IMR-90 (cell line): ENCODE results near the gene IFNA4. TPM values are rescaled to one million over a fixed set of nuclear protein-coding genes. Genes with fewer than 3 reads are reported as not detected.

Experiments used
- ATAC-seq: fragments of 200-7000 bp; cut with Tn5 transposase; 2 replicates; pipeline ENCODE4 v1.9.1; 2020; ENCODE audit warnings: low read depth, mild to moderate bottlenecking, moderate library complexity
- BruUV-seq: library from RNA; stranded (reverse); fragments of 400-500 nt; replicated peaks from 2 replicates; lab custom pipeline; 2021; lab: Mats Ljungman, UMichigan
- CTCF ChIA-PET: fragments of 300-600 bp; formaldehyde crosslinking; extraction: SDS; loops from one replicate; lab custom pipeline; 2021; ENCODE audit warnings: antibody characterized with exemption; lab: Yijun Ruan, JAX
- POLR2A ChIA-PET: fragments of 300-600 bp; sonication (Branson Sonifier 250); formaldehyde crosslinking; loops from one replicate; lab custom pipeline; 2022; ENCODE audit warnings: antibody characterized with exemption; ENCODE audit not compliant: unreplicated experiment; lab: Charles Lee
- DNase-seq: peaks from one replicate; pipeline ENCODE4 v3.0.0; 2013
- H2AFZ ChIP-seq: replicated peaks from 2 replicates; pipeline ENCODE3; 2013; ENCODE audit warnings: low read length, mild to moderate bottlenecking; ENCODE audit not compliant: poor library complexity
- H2AK5ac ChIP-seq: 2 replicates; pipeline ENCODE4 v1.6.1; 2013; ENCODE audit warnings: low read depth, low read length, inconsistent platforms
- H2AK9ac ChIP-seq: replicated peaks from 2 replicates; pipeline ENCODE3; 2013; ENCODE audit warnings: mild to moderate bottlenecking, low read depth, low read length, moderate library complexity; ENCODE audit not compliant: poor library complexity
- H2BK120ac ChIP-seq: 2 replicates; pipeline ENCODE4 v1.6.1; 2013; ENCODE audit warnings: low read depth, low read length, inconsistent platforms
- H2BK15ac ChIP-seq: 3 replicates; pipeline ENCODE4 v1.6.1; 2013; ENCODE audit warnings: low read depth, low read length, inconsistent platforms
- H2BK20ac ChIP-seq: 2 replicates; pipeline ENCODE4 v1.6.1; 2013; ENCODE audit warnings: low read depth, mild to moderate bottlenecking, inconsistent platforms, low read length, moderate library complexity
- H2BK5ac ChIP-seq: 2 replicates; pipeline ENCODE4 v1.6.1; 2013; ENCODE audit warnings: mild to moderate bottlenecking, low read depth, low read length, inconsistent platforms; ENCODE audit not compliant: poor library complexity, severe bottlenecking
- H3K14ac ChIP-seq: replicated peaks from 2 replicates; pipeline ENCODE4 v1.6.1; 2013; ENCODE audit warnings: low read depth, low read length, inconsistent platforms
- H3K18ac ChIP-seq: 2 replicates; pipeline ENCODE4 v1.6.1; 2013; ENCODE audit warnings: low read depth, low read length, control low read depth
- H3K23ac ChIP-seq: 2 replicates; pipeline ENCODE4 v1.6.1; 2013; ENCODE audit warnings: low read depth, low read length, inconsistent platforms
- H3K27ac ChIP-seq: 2 replicates; pipeline ENCODE4 v1.5.1; 2013; ENCODE audit warnings: mild to moderate bottlenecking, control low read depth, low read length; ENCODE audit not compliant: insufficient read depth
- H3K27me3 ChIP-seq: 2 replicates; pipeline ENCODE4 v1.6.1; 2013; ENCODE audit warnings: low read length; ENCODE audit not compliant: control insufficient read depth, insufficient read depth
- H3K36me3 ChIP-seq: 2 replicates; pipeline ENCODE4 v1.6.1; 2013; ENCODE audit warnings: low read length, mixed read lengths; ENCODE audit not compliant: control insufficient read depth, insufficient read depth
- H3K4ac ChIP-seq: 2 replicates; pipeline ENCODE4 v1.6.1; 2013; ENCODE audit warnings: low read depth, low read length, inconsistent platforms
- H3K4me1 ChIP-seq: 2 replicates; pipeline ENCODE4 v1.6.1; 2013; ENCODE audit warnings: low read length, mixed read lengths; ENCODE audit not compliant: control insufficient read depth, insufficient read depth
- H3K4me2 ChIP-seq: 2 replicates; pipeline ENCODE4 v1.6.1; 2013; ENCODE audit warnings: low read depth, mild to moderate bottlenecking, control low read depth, low read length, moderate library complexity
- H3K4me3 ChIP-seq: 2 replicates; pipeline ENCODE4 v1.5.1; 2013; ENCODE audit warnings: low read depth, mild to moderate bottlenecking, control low read depth, low read length, moderate library complexity; ENCODE audit not compliant: insufficient read depth
- H3K56ac ChIP-seq: 2 replicates; pipeline ENCODE4 v1.6.1; 2013; ENCODE audit warnings: low read length, inconsistent platforms; ENCODE audit not compliant: insufficient read depth; ENCODE audit errors: extremely low read depth
- H3K79me1 ChIP-seq, 2 experiments: 2 replicates each; pipeline ENCODE4 v1.6.1; 2013; ENCODE audit warnings: low read length in 2 of 2, inconsistent platforms in 1 of 2, low read depth in 1 of 2
- H3K9ac ChIP-seq: 2 replicates; pipeline ENCODE4 v1.6.1; 2013; ENCODE audit warnings: low read depth, low read length, control low read depth
- H3K9me1 ChIP-seq: 2 replicates; pipeline ENCODE4 v1.6.1; 2013; ENCODE audit warnings: low read length, inconsistent platforms; ENCODE audit not compliant: insufficient read depth
- H3K9me3 ChIP-seq: 2 replicates; pipeline ENCODE4 v1.6.1; 2013; ENCODE audit warnings: low read length; ENCODE audit not compliant: control insufficient read depth, insufficient read depth
- H4K20me1 ChIP-seq: 2 replicates; pipeline ENCODE4 v1.6.1; 2013; ENCODE audit warnings: low read length, inconsistent platforms; ENCODE audit not compliant: insufficient read depth
- H4K5ac ChIP-seq: 2 replicates; pipeline ENCODE4 v1.6.1; 2013; ENCODE audit warnings: mild to moderate bottlenecking, low read depth, low read length, control low read depth
- H4K8ac ChIP-seq, 2 experiments: 2 replicates each; pipeline ENCODE4 v1.6.1; 2013; ENCODE audit warnings: low read depth in 2 of 2, low read length in 2 of 2, control low read depth in 1 of 2, inconsistent platforms in 1 of 2
- H4K91ac ChIP-seq: 2 replicates; pipeline ENCODE4 v1.6.1; 2013; ENCODE audit warnings: low read depth, low read length, inconsistent platforms; ENCODE audit not compliant: insufficient read depth
- MAFK ChIP-seq: IDR thresholded peaks from 2 replicates; pipeline ENCODE4 v1.6.1; 2012; ENCODE audit warnings: low read depth, low read length, improper control_type of control experiment
- WGBS, 2 experiments: methylation state at CpG; one replicate each; pipeline versions ENCODE4 v1.1.5 to v1.1.7; 2013; ENCODE audit warnings: missing lambda C conversion rate in 2 of 2; ENCODE audit not compliant: insufficient read length in 1 of 2; ENCODE audit errors: extremely low coverage in 2 of 2; 5-methylcytosine and 5-hydroxymethylcytosine counted together
- dilution Hi-C: fragments of 300-500 bp; cut with HindIII; formaldehyde crosslinking; loops from one replicate; pipeline ENCODE4 v1.14.3; 2018; ENCODE audit warnings: low sequenced_read_pairs; ENCODE audit not compliant: unreplicated experiment
- in situ Hi-C: fragments of 300-500 bp; cut with MboI; formaldehyde crosslinking; loops from 3 replicates; pipeline ENCODE4 v1.14.3; 2019; ENCODE audit warnings: low sequenced_read_pairs, inconsistent platforms, mixed read lengths
- intact Hi-C: fragments of 100-400 bp; cut with micrococcal nuclease; formaldehyde crosslinking; loops from 2 replicates; pipeline ENCODE4 v1.10.0; 2022
- microRNA-seq, 2 experiments: library from miRNA; stranded (forward) in 1 of 2; unstranded in 1 of 2; fragments of 10-50 nt in 1 of 2; fragments of <30 nt in 1 of 2; gene quantifications in 1 of 2; microRNA quantifications in 1 of 2; one replicate each; pipeline versions ENCODE3 to v1.1.0; 2013 to 2020; ENCODE audit not compliant: insufficient read depth in 1 of 2, insufficient read length in 1 of 2, unreplicated experiment in 1 of 2
- polyA plus RNA-seq, 3 experiments: library from polyadenylated mRNA; depleted of rRNA; stranded (reverse); fragments of >200 nt; gene quantifications; 2 replicates each; pipeline ENCODE4 v1.2.3, GENCODE V29; 2012; ENCODE audit warnings: low replicate concordance in 1 of 3
- small RNA-seq, 5 experiments: library from RNA; depleted of rRNA; stranded (forward); fragments of <200 nt; gene quantifications; one replicate each; pipeline ENCODE3, GENCODE V24; 2012
- total RNA-seq: library from RNA; depleted of rRNA; stranded (reverse); fragments of >200 nt; gene quantifications from 2 replicates; pipeline ENCODE4 v1.2.3, GENCODE V29; 2012; rRNA removed
- TF ChIP-seq, protein P1 (sequence below): fragments of 150-350 bp; IDR thresholded peaks from 2 replicates; pipeline ENCODE4 v1.6.1; 2016; ENCODE audit warnings: low read depth, mild to moderate bottlenecking, low read length, moderate library complexity, borderline replicate concordance

Gene IFNA4
- total and polyA plus RNA-seq, 2 of the 4 experiments (the other 2 are of a cell fraction): not detected

- H3K36me3 ChIP-seq: no peaks in the 10 kb centered on the region
- no peak overlapping the region for H3K23ac ChIP-seq
- intact Hi-C loops (no loop called here), in situ Hi-C loops (loop anchor here (25.0 kb wide), 1 partner anchor 1625 kb away; no protein-coding TSS in a partner anchor), dilution Hi-C loops (no loop called here)
- no peak overlapping the region for H3K9ac ChIP-seq
- H2BK20ac ChIP-seq: no peak overlapping the region
- no peak overlapping the region for H2BK120ac ChIP-seq
- no peak overlapping the region for H3K4me3 ChIP-seq
- H2AK9ac ChIP-seq: no peak overlapping the region
- no peaks in the 10 kb centered on the region for H3K4me1 ChIP-seq
- WGBS, 2 experiments: no CpG with 5 or more reads among the region's 1 CpG
- no peak overlapping the region for H3K18ac ChIP-seq
- H3K9me3 ChIP-seq: no peaks in the 10 kb centered on the region
- BruUV-seq: no TSS peak
- H4K5ac ChIP-seq: no peak overlapping the region
- H4K8ac ChIP-seq: no peak overlapping the region
- no peak overlapping the region for H2AK5ac ChIP-seq
- H3K4me2 ChIP-seq: no peak overlapping the region
- ATAC-seq: no peak
- no peak overlapping the region for H3K4ac ChIP-seq
- no peaks in the 10 kb centered on the region for H3K79me1 ChIP-seq
- ChIA-PET POLR2A (no interaction called here), CTCF (no interaction called here)
- H3K27ac ChIP-seq: no peak overlapping the region
- H4K91ac ChIP-seq: no peak overlapping the region
- H3K9me1 ChIP-seq: no peaks in the 10 kb centered on the region
- H2BK15ac ChIP-seq: no peak overlapping the region
- peak; percentile 88 for TF ChIP-seq MAFK
- TF ChIP-seq, protein P1, sequence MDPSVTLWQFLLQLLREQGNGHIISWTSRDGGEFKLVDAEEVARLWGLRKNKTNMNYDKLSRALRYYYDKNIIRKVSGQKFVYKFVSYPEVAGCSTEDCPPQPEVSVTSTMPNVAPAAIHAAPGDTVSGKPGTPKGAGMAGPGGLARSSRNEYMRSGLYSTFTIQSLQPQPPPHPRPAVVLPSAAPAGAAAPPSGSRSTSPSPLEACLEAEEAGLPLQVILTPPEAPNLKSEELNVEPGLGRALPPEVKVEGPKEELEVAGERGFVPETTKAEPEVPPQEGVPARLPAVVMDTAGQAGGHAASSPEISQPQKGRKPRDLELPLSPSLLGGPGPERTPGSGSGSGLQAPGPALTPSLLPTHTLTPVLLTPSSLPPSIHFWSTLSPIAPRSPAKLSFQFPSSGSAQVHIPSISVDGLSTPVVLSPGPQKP: no peak
- no peak overlapping the region for H3K14ac ChIP-seq
- H3K56ac ChIP-seq: no peak overlapping the region
- no peak overlapping the region for H2BK5ac ChIP-seq
- no peak for DNase-seq
- no peaks in the 10 kb centered on the region for H4K20me1 ChIP-seq
- no peak overlapping the region for H2AFZ ChIP-seq
- peaks cover 3% of the 10 kb centered on the region for H3K27me3 ChIP-seq
Measured at GRCh38 chr9:21137020-21137419, 50.4 kb downstream of the IFNA4 start.

Small RNAs within 50 kb of the gene (microRNA-seq; reads per million reads assigned to microRNA genes)
- not detected for gene RF00019 (ENCODE audit: insufficient read depth, insufficient read length)

Small RNAs within 50 kb of the gene (small RNA-seq; reads per million reads assigned to genes)
- gene RF00019: 0 reads per million in 5 experiments

Other genes with a start within 250 kb of the IFNA4 start
- 2.2 and 2.8 TPM in 2 replicates for gene HACD4, start 155.9 kb downstream of the IFNA4 start, total RNA-seq
- 1.5 and 1.9 TPM in 2 replicates for gene HACD4, start 155.9 kb downstream of the IFNA4 start, polyA plus RNA-seq (2012; rRNA removed)
- not detected in 2 replicates for gene IFNB1, start 109.6 kb downstream of the IFNA4 start, total RNA-seq
- not detected in 2 replicates for gene IFNB1, start 109.6 kb downstream of the IFNA4 start, polyA plus RNA-seq (2012; rRNA removed)
- not detected in 2 replicates for gene IFNW1, start 45.8 kb downstream of the IFNA4 start, total RNA-seq
- gene IFNW1, start 45.8 kb downstream of the IFNA4 start, polyA plus RNA-seq (2012; rRNA removed): not detected in 2 replicates
- not detected in 2 replicates for gene IFNA21, start 20.9 kb downstream of the IFNA4 start, total RNA-seq
- not detected in 2 replicates for gene IFNA21, start 20.9 kb downstream of the IFNA4 start, polyA plus RNA-seq (2012; rRNA removed)
- not detected in 2 replicates for gene IFNA7, start 14.6 kb upstream of the IFNA4 start, total RNA-seq
- gene IFNA7, start 14.6 kb upstream of the IFNA4 start, polyA plus RNA-seq (2012; rRNA removed): not detected in 2 replicates
- not detected in 2 replicates for gene IFNA10, start 19.6 kb upstream of the IFNA4 start, total RNA-seq
- gene IFNA10, start 19.6 kb upstream of the IFNA4 start, polyA plus RNA-seq (2012; rRNA removed): not detected in 2 replicates
- gene IFNA16, start 29.7 kb upstream of the IFNA4 start, total RNA-seq: not detected in 2 replicates
- not detected in 2 replicates for gene IFNA16, start 29.7 kb upstream of the IFNA4 start, polyA plus RNA-seq (2012; rRNA removed)
- gene IFNA17, start 40.6 kb upstream of the IFNA4 start, total RNA-seq: not detected in 2 replicates
- gene IFNA17, start 40.6 kb upstream of the IFNA4 start, polyA plus RNA-seq (2012; rRNA removed): not detected in 2 replicates
- not detected in 2 replicates for gene IFNA14, start 52.4 kb upstream of the IFNA4 start, total RNA-seq
- not detected in 2 replicates for gene IFNA14, start 52.4 kb upstream of the IFNA4 start, polyA plus RNA-seq (2012; rRNA removed)
- not detected in 2 replicates for gene IFNA5, start 117.7 kb upstream of the IFNA4 start, total RNA-seq
- not detected in 2 replicates for gene IFNA5, start 117.7 kb upstream of the IFNA4 start, polyA plus RNA-seq (2012; rRNA removed)
- gene KLHL9, start 147.8 kb upstream of the IFNA4 start, total RNA-seq: 46.4 and 68.6 TPM in 2 replicates
- 10.2 and 12.9 TPM in 2 replicates for gene KLHL9, start 147.8 kb upstream of the IFNA4 start, polyA plus RNA-seq (2012; rRNA removed)
- gene IFNA6, start 163.3 kb upstream of the IFNA4 start, total RNA-seq: not detected in 2 replicates
- not detected in 2 replicates for gene IFNA6, start 163.3 kb upstream of the IFNA4 start, polyA plus RNA-seq (2012; rRNA removed)
- not detected in 2 replicates for gene IFNA13, start 180.5 kb upstream of the IFNA4 start, total RNA-seq
- gene IFNA13, start 180.5 kb upstream of the IFNA4 start, polyA plus RNA-seq (2012; rRNA removed): not detected in 2 replicates
- gene IFNA2, start 197.8 kb upstream of the IFNA4 start, total RNA-seq: not detected in 2 replicates
- gene IFNA2, start 197.8 kb upstream of the IFNA4 start, polyA plus RNA-seq (2012; rRNA removed): not detected in 2 replicates
- gene IFNA8, start 221.5 kb upstream of the IFNA4 start, total RNA-seq: not detected in 2 replicates
- not detected in 2 replicates for gene IFNA8, start 221.5 kb upstream of the IFNA4 start, polyA plus RNA-seq (2012; rRNA removed)